ENCODE results near the gene L1CAM. TPM values are rescaled to one million over a fixed set of nuclear protein-coding genes. Genes with fewer than 3 reads are reported as not detected.

L1CAM gene
- total RNA-seq, 3 donors from 2014 or later: 0.29 to 1.8 (median 0.66) TPM

DNA sequence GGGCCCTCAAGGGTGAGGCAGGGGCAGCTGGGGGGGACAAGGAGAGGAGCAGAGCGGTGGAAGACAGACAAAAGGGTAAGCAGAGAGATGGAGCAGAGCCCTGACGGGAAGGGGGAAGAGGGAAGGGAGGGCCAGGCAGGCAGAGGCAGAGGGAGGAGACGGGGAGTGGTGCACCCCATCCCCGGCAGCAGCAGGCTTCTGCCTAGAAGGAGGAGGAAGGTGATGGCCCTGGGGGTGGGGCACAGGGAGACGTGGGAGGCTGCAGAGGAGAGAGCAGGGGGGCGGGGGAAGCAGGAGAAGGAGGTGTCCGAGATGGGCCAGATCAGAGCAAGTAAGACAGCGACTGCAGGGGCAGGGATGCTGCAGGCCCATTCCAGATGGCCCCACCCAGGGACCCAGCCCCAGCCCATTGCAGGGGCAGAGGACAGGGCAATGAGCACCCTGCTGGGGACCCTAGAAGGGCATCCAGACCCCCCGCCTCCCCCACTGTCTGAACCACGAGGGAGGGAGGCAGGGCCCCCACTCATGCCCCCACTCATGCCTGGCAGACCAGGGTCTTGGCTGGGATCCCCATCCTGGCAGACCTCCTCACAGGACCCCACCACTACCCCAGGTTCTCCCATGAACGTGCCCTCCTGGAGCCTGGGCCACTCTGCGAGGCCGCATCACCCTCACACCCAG is 2.7 kb downstream of the L1CAM start:
- Histone ChIP-seq H3K4me1 (no peaks in the 10 kb centered on the region), H3K4me3 (no peak overlapping the region), H3K27ac (no peak overlapping the region), H3K9me3 (no peaks in the 10 kb centered on the region), H3K27me3 (peaks cover 6 to 96% of the 10 kb centered on the region in 2 donors), H3K36me3 (no peaks in the 10 kb centered on the region)
- no peak for DNase-seq (ENCODE audit: low spot score in 2 of 2)
- intact Hi-C loops (cut with DNase I; ENCODE audit: low total_unique reads): no loop called here
- TF ChIP-seq POLR2AphosphoS5 (IDR thresholded peaks at IDR 0.05) (no peak), POLR2A (IDR thresholded peaks at IDR 0.05) (no peak)
- TF ChIP-seq, protein P1, sequence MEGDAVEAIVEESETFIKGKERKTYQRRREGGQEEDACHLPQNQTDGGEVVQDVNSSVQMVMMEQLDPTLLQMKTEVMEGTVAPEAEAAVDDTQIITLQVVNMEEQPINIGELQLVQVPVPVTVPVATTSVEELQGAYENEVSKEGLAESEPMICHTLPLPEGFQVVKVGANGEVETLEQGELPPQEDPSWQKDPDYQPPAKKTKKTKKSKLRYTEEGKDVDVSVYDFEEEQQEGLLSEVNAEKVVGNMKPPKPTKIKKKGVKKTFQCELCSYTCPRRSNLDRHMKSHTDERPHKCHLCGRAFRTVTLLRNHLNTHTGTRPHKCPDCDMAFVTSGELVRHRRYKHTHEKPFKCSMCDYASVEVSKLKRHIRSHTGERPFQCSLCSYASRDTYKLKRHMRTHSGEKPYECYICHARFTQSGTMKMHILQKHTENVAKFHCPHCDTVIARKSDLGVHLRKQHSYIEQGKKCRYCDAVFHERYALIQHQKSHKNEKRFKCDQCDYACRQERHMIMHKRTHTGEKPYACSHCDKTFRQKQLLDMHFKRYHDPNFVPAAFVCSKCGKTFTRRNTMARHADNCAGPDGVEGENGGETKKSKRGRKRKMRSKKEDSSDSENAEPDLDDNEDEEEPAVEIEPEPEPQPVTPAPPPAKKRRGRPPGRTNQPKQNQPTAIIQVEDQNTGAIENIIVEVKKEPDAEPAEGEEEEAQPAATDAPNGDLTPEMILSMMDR (IDR thresholded peaks at IDR 0.05): no peak

DNA sequence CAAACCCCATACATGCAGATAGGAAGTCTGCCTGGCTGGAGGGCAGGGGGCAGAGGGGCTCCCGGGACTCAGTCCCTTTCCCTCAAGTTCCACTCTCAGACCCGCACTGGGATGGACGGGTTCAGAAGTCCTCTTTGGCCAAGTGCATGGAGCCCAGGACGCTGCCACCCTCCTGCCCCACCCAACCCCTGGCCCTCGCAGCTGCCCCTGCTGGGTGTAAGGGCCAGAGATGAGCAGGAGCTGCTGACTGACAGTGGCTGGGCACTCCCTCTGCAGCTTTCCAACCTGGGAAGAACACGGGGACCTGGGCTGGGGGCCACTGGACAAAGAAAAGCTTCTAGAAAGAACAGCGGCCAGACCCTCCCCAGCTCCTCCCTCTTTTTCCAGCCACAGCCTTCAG is 3.4 kb downstream of the L1CAM start:
- H3K4me3 ChIP-seq: no peak overlapping the region
- H3K27ac ChIP-seq: no peak overlapping the region
- no peak for DNase-seq (ENCODE audit: low spot score in 2 of 2)
- TF ChIP-seq POLR2AphosphoS5 (IDR thresholded peaks at IDR 0.05) (no peak), POLR2A (IDR thresholded peaks at IDR 0.05) (no peak)
- TF ChIP-seq, protein P1 (IDR thresholded peaks at IDR 0.05): no peak
- H3K27me3 ChIP-seq: peaks cover 6 to 96% of the 10 kb centered on the region in 2 donors
- intact Hi-C loops (cut with DNase I; ENCODE audit: low total_unique reads): no loop called here
- H3K36me3 ChIP-seq: no peaks in the 10 kb centered on the region
- H3K9me3 ChIP-seq: no peaks in the 10 kb centered on the region
- no peaks in the 10 kb centered on the region for H3K4me1 ChIP-seq

DNA sequence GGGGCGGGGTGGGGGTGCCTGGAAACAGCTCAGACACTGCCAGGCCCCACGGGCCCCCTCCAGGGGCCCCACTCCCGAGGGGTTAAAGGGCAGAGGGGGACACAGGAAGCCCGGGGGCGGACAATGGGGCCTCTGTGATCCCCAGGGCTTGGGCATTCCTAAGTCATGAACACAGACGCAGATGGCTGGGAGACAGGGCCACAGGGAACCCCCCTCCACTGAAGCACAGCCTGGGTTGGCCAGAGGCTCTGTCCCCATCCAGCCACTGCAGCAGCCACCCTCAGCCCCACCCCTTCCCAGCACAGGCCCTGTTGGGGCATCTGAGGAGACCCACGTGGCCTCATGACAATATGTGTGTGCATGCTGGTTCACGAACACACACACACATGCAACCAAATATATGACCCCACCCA is 3.9 kb downstream of the L1CAM start:
- Histone ChIP-seq H3K36me3 (no peaks in the 10 kb centered on the region), H3K4me3 (no peak overlapping the region), H3K4me1 (no peaks in the 10 kb centered on the region), H3K27ac (no peak overlapping the region), H3K9me3 (no peaks in the 10 kb centered on the region), H3K27me3 (peaks cover 6 to 95% of the 10 kb centered on the region in 2 donors)
- intact Hi-C loops (cut with DNase I; ENCODE audit: low total_unique reads): no loop called here
- TF ChIP-seq POLR2AphosphoS5 (IDR thresholded peaks at IDR 0.05): no peak
- TF ChIP-seq, protein P1 (IDR thresholded peaks at IDR 0.05): no peak
- no peak for DNase-seq (ENCODE audit: low spot score in 2 of 2)

DNA sequence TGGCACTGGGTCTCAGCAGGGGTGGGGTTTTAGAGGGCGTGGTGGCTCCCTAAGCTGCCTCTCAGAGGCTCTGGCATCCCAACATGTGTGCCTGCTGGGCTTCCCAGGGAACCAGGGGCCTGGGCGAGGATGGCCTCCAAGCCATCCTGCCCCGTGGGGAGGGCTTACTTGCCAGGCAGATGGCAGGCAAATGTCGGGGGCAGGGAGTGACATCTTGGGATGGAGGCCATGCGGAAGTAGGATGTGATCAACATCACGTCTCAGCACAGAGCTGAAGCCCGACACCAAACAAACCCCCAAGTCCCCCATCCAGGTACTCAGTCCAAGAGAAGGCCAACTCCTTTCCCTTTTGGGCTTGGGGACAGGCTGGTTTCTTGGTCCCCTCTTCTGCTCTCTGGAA is 4.7 kb downstream of the L1CAM start:
- Histone ChIP-seq H3K36me3 (no peaks in the 10 kb centered on the region), H3K27me3 (peaks cover 6 to 94% of the 10 kb centered on the region in 2 donors), H3K4me3 (no peak overlapping the region), H3K9me3 (no peaks in the 10 kb centered on the region), H3K4me1 (no peaks in the 10 kb centered on the region), H3K27ac (no peak overlapping the region)
- TF ChIP-seq POLR2A (IDR thresholded peaks at IDR 0.05) (no peak), POLR2AphosphoS5 (IDR thresholded peaks at IDR 0.05) (no peak)
- TF ChIP-seq, protein P1 (IDR thresholded peaks at IDR 0.05): no peak
- intact Hi-C loops (cut with DNase I; ENCODE audit: low total_unique reads): no loop called here
- no peak for DNase-seq (ENCODE audit: low spot score in 2 of 2)

DNA sequence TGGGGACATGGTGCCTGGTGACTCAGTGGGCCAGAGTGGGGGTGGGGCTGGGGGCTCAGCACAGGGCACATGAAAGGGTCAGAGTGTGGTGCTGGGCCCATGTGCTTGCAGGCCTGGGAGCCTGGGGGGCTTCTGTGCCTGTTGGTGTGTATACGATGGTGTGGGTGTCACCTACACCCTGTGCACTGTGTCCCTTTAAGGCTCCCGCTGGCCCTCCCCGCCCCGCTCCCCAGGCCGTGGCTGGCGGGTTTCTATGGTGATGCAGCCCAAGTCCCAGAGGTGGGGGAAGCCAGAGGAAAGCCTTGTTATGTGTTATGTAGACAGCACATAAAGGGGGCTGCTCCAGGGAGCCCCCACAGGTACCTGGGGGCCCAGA is 5.5 kb downstream of the L1CAM start:
- no peaks in the 10 kb centered on the region for H3K4me1 ChIP-seq

More for the DNA sequence above, 5.5 kb downstream of the L1CAM start:
- intact Hi-C loops (cut with DNase I; ENCODE audit: low total_unique reads): no loop called here
- no peaks in the 10 kb centered on the region for H3K9me3 ChIP-seq
- DNase-seq (ENCODE audit: low spot score in 2 of 2): no peak
- H3K36me3 ChIP-seq: no peaks in the 10 kb centered on the region
- no peak for TF ChIP-seq POLR2A (IDR thresholded peaks at IDR 0.05)
- TF ChIP-seq, protein P1 (IDR thresholded peaks at IDR 0.05): no peak
- TF ChIP-seq POLR2AphosphoS5 (IDR thresholded peaks at IDR 0.05): no peak
- no peak overlapping the region for H3K27ac ChIP-seq
- H3K27me3 ChIP-seq: peaks cover 5 to 97% of the 10 kb centered on the region in 2 donors
- H3K4me3 ChIP-seq: no peak overlapping the region
